HG03442 (cell line): ENCODE data around the gene BANP.
"Not testable (repeated sequence)": the region's sequence is repeated elsewhere in the genome, so short reads cannot be mapped to it uniquely, and the experiment has no call there.

Source experiments
- ATAC-seq: cut with Tn5 transposase; IDR thresholded peaks from one replicate; pipeline ENCODE4 v1.9.1; 2021; ENCODE audit warnings: mild to moderate bottlenecking, moderate library complexity; ENCODE audit not compliant: unreplicated experiment

The BANP gene

DNA sequence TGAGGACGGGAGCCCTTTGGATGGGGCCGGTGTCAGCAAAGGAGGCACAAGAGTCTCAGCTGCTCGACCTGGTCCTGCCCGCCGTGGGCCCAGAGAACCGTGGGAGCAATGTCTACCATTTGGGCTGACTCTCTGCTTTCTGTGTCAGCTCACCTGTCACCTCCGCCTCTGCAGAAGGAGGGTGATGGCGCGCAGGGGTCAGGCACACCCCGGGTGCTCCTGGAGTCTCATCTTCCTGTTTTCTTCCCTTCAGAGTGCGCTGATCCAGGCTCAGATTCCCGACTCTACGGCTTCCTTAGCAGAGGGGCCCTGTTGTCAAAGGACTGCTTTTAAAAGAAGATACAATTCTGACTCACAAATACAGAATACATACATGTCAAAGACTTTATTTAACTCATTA, 167.1 kb downstream of the BANP start:
- no peak for ATAC-seq

DNA sequence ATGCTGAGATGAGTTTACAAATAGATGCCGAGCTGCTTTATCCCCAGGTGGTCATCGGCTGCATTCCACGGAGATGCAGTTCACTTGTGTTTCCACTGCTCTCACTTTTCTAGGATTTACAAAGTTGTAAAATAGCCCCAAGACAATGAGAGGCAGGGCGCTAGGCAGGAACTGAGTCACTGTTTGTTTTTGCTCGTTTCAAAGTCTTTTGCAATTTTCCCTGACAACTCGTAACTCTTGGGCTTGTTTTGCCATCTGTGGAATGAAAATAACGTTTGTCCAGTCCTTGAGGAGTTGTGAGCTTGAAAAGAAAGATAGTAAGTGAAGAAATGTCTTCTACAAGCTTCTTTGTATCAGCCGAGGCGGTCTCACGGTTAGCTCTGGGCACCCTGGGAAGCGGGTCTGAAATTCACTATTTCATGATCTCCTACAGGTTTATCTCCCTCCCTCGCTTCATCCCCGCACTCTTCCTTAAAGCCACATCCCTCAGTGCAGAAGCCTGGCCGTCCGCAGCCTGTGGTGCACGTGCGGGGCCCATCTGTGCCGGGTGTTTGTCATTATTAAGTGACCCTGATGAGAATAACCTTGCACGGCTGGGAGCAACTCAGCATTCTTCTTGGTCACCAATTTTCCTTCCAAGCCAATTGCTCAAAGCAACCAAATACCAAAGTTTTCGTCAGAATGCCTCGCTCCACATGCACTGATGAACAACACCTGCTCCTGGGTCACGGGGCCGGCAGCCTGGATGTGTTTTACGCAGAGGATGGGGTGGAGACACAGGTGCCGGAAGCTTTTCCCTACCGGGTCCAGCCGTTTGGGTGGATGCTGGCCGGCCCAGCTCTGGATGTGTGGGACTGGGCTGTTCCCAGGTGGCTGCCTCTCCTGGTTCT, 167.9 kb downstream of the BANP start:
- not testable (repeated sequence) for ATAC-seq

DNA sequence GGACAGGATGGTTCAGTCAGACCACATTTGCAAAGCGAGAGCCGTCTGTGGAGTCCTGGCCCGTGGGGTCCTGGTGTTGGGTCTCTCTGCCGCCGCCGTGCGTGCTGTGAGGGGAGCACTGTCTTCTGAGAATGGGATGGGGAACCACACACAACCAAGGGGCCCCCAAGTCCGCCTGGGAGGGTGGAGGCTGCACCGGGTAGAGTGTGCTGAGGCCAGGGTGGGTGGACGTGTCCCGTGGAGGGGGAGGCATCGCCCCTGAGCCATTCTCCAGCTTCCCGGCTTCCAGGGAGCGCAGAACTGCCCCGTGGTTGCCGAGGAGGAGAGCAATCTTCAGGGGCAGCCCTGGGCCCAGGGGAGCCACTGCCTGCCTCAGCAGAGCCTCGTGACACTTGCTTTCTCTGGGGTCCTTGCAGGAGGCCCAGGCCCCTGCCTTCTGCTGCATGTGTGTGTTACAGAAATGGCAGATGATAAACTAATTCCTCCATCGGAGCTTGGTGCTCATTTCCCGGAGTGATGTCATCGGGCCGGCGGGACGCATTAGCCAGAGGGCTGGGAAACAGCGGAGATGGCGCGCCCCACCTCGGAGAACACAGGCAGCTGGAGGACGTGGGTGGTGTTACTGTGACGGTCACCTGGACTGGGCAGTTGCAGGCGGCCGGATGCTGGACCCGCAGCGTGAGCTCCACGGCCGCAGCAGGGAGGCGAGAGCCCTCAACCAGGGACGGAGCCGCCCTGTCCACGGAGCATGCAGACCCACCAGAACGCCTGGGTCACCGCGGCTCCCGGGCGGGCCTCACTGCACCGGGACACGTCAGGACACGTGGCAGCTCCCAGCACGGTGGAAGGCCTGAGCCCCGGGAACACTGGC, 168.9 kb downstream of the BANP start:
- not testable (repeated sequence) for ATAC-seq

DNA sequence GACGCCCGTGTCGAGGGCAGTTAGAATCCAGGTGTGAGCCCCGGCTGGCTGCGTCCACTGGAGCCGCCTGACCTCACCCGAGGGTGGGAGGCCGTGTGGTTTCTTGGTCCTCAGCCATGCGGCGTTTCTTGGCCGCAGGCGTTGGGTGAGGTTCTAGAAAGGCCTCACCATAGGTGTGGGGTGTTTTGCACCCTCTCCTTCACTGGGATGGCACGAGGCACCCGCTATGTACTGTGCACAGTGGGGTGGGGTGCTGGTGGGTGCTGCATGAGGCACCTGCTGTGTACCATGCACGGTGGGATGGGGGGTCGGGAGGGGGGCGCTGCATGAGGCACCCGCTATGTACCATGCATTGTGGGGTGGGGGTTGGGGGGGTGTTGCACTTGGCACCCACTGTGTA, 169.6 kb downstream of the BANP start:
- ATAC-seq = no peak

DNA sequence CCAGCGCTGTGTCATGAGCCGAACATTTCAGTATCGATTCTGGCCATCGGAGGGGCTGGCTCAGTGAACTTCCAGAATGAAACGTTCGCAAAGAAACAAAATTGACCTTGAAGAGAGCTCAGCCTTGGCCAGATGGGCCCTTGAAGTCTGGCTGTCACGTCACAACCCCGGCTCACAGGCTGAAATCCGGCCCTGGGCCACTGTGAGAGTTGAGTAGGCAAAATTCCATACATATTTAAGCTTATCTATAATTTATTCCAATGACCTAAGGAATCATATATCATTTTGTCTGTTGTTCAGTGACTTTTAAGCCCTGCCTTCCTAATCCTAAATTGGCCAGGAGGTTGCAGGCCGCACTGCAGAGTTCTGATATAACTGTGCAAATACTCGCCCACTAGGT, 170.2 kb downstream of the BANP start:
- not testable (repeated sequence) for ATAC-seq

DNA sequence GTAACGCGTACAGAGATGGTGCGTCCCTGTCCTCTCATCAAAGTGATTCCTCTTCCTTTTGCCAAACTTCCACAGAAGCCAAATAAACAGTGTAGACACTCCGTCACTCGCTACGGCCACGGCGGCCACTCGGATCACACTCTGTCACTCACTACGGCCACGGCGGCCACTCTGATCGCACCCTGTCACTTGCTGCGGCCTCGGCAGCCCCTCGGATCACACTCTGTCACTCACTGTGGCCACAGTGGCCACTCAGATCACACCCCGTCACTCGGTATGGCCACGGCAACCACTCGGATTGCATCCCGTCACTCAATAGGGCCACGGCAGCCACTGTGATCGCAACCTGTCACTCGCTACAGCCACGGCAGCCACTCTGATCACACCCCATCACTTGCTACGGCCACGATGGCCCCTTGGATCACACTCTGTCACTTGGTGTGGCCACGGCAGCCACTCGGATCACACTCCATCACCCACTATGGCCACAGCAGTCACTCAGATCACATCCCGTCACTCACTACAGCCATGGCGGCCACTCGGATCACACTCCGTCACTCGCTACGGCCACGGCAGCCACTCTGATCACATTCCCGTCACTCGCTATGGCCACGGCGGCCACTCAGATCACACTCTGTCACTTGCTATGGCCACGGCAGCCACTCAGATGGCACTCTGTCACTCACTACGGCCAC, 170.8 kb downstream of the BANP start:
- no peak for ATAC-seq
